ENCODE measurements around the gene ITPK1.

Gene ITPK1

DNA sequence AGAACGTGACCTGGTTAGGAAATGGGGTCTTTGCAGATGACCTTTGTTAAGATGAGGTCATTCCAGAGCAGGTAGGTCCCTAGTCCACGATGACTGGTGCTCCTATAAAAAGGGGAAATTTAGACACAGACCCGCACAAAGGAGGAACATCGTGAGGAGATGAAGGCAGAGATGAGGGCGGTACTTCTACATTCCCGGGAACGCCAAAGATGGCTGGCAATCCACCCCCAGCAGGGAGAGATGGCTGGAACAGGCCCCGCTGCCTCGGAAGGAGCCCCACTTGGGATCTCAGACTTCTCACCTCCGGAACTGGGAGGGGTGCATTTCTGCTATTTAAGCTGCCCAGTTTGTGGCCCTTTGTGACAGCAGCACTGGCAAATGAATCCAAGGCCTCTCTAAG is 85.0 kb downstream of the ITPK1 start:
- ChIA-PET POLR2A (no interaction called here), CTCF (interaction anchor here (1.0 kb wide), 1 partner anchor 109 kb away, joined by 3 read pairs; no protein-coding TSS in a partner anchor)
- TF ChIP-seq, protein P1, sequence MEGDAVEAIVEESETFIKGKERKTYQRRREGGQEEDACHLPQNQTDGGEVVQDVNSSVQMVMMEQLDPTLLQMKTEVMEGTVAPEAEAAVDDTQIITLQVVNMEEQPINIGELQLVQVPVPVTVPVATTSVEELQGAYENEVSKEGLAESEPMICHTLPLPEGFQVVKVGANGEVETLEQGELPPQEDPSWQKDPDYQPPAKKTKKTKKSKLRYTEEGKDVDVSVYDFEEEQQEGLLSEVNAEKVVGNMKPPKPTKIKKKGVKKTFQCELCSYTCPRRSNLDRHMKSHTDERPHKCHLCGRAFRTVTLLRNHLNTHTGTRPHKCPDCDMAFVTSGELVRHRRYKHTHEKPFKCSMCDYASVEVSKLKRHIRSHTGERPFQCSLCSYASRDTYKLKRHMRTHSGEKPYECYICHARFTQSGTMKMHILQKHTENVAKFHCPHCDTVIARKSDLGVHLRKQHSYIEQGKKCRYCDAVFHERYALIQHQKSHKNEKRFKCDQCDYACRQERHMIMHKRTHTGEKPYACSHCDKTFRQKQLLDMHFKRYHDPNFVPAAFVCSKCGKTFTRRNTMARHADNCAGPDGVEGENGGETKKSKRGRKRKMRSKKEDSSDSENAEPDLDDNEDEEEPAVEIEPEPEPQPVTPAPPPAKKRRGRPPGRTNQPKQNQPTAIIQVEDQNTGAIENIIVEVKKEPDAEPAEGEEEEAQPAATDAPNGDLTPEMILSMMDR (IDR thresholded peaks at IDR 0.05; ENCODE audit: control extremely low read depth, extremely low read depth, low read depth, missing control alignments), result no peak
- DNase-seq (ENCODE audit: extremely low spot score), result no peak

- no peak for DNase-seq (ENCODE audit: extremely low spot score)
- CTCF ChIA-PET, result interaction anchor here (1.0 to 2.3 kb wide), 4 partner anchors 18 to 109 kb away, joined by 3 to 10 read pairs (median 4); no protein-coding TSS in a partner anchor
- POLR2A ChIA-PET, result no interaction called here
- TF ChIP-seq, protein P1 (IDR thresholded peaks at IDR 0.05; ENCODE audit: control extremely low read depth, extremely low read depth, low read depth, missing control alignments), result no peak
These were observed 85.7 kb downstream of the ITPK1 start for GRCh38 chr14:93029911-93030508.

- no peak for DNase-seq (ENCODE audit: extremely low spot score)
These were observed 86.3 kb downstream of the ITPK1 start for GRCh38 chr14:93029417-93029816.

GRCh38 chr14:93028724-93029076 is 87.0 kb downstream of the ITPK1 start:
- TF ChIP-seq, protein P1 (IDR thresholded peaks at IDR 0.05; ENCODE audit: control extremely low read depth, extremely low read depth, low read depth, missing control alignments), result no peak
- no peak for DNase-seq (ENCODE audit: extremely low spot score)
- CTCF ChIA-PET, result interaction anchor here (1.0 to 2.3 kb wide), 4 partner anchors 9 to 84 kb away, joined by 3 to 10 read pairs (median 4); no protein-coding TSS in a partner anchor
- POLR2A ChIA-PET, result no interaction called here

More at GRCh38 chr14:93029417-93029816, 86.3 kb downstream of the ITPK1 start:
- TF ChIP-seq, protein P1 (IDR thresholded peaks at IDR 0.05; ENCODE audit: control extremely low read depth, extremely low read depth, low read depth, missing control alignments), result no peak
- POLR2A ChIA-PET, result no interaction called here
- CTCF ChIA-PET, result interaction anchor here (1.0 to 2.3 kb wide), 5 partner anchors 10 to 84 kb away, joined by 3 to 10 read pairs (median 4); no protein-coding TSS in a partner anchor

- POLR2A ChIA-PET, result no interaction called here
- DNase-seq (ENCODE audit: extremely low spot score), result no peak
- TF ChIP-seq, protein P1 (IDR thresholded peaks at IDR 0.05; ENCODE audit: control extremely low read depth, extremely low read depth, low read depth, missing control alignments), result no peak
- CTCF ChIA-PET, result interaction anchor here (1.3 to 2.3 kb wide), 3 partner anchors 13 to 85 kb away, joined by 4 to 10 read pairs (median 4); no protein-coding TSS in a partner anchor
These were observed 87.7 kb downstream of the ITPK1 start for GRCh38 chr14:93027810-93028723.

- DNase-seq (ENCODE audit: extremely low spot score), result no peak
- POLR2A ChIA-PET, result no interaction called here
- CTCF ChIA-PET, result no interaction called here
- TF ChIP-seq, protein P1 (IDR thresholded peaks at IDR 0.05; ENCODE audit: control extremely low read depth, extremely low read depth, low read depth, missing control alignments), result no peak
These were observed 89.4 kb downstream of the ITPK1 start for GRCh38 chr14:93026339-93026738.
